A549 (cell line): ENCODE results near the gene SESN3. TPM values are rescaled to one million over a fixed set of nuclear protein-coding genes. Genes with fewer than 3 reads are reported as not detected.

Experiments
- ATAC-seq, 2 experiments: fragments of 200-7000 bp in 1 of 2; fragments of >200 bp in 1 of 2; cut with Nextera tagmentation in 1 of 2; cut with Tn5 transposase in 1 of 2; 3 replicates each; pipeline versions ENCODE4 v1.8.0 to v1.9.1; 2018 to 2020; ENCODE audit warnings: mild to moderate bottlenecking in 1 of 2, moderate library complexity in 1 of 2
- CTCF ChIA-PET: fragments of 300-600 bp; sonication (Branson Sonifier 250); formaldehyde crosslinking; extraction: SDS; loops from one replicate; lab custom pipeline; 2021; ENCODE audit warnings: antibody characterized with exemption, inconsistent platforms; lab: Yijun Ruan, JAX
- POLR2A ChIA-PET: fragments of 350-600 bp; formaldehyde crosslinking; extraction: SDS; loops from one replicate; lab custom pipeline; 2021; ENCODE audit warnings: antibody characterized with exemption, inconsistent platforms; lab: Yijun Ruan, JAX
- DNase-seq, 2 experiments: peaks; one replicate each; pipeline versions ENCODE4 v3.0.0 to v3.0.0-alpha.2; 2011 to 2016; ENCODE audit warnings: low read depth in 1 of 2, low spot score in 1 of 2
- FAIRE-seq: peaks from 2 replicates; lab custom pipeline; 2011; peaks lifted over from hg19 to GRCh38; lab: Jason Lieb, UNC
- H3K27ac ChIP-seq, 2 experiments: fragments of >200 bp; sonication (Bioruptor Twin); formaldehyde crosslinking; 3 replicates each; pipeline ENCODE4 v1.5.1; 2016 to 2017
- H3K4me1 ChIP-seq: fragments of >200 bp; sonication (Bioruptor Twin); formaldehyde crosslinking; 3 replicates; pipeline ENCODE4 v1.6.1; 2016
- H3K4me2 ChIP-seq: fragments of >200 bp; sonication (Bioruptor Twin); formaldehyde crosslinking; 3 replicates; pipeline ENCODE4 v1.6.1; 2016
- H3K4me3 ChIP-seq: fragments of >200 bp; sonication (Bioruptor Twin); formaldehyde crosslinking; 3 replicates; pipeline ENCODE4 v1.5.1; 2016
- H3K9me3 ChIP-seq: fragments of >200 bp; sonication (Bioruptor Twin); formaldehyde crosslinking; 3 replicates; pipeline ENCODE4 v1.6.1; 2016
- BCL3 ChIP-seq: fragments of >200 bp; sonication (Bioruptor Twin); formaldehyde crosslinking; IDR thresholded peaks from 3 replicates; pipeline ENCODE4 v1.6.1; 2016
- FOXS1 ChIP-seq: fragments of 250-450 bp; sonication (Bioruptor Pico); IDR thresholded peaks from 2 replicates; pipeline ENCODE4 v1.5.0; 2020; ENCODE audit warnings: mild to moderate bottlenecking, moderate library complexity
- HDAC2 ChIP-seq: fragments of 200-600 bp; sonication (generic); IDR thresholded peaks from 2 replicates; pipeline ENCODE4 v1.6.1; 2016
- KDM1A ChIP-seq: fragments of 200-600 bp; sonication (generic); IDR thresholded peaks from 2 replicates; pipeline ENCODE4 v1.6.1; 2016; ENCODE audit warnings: low read depth, mild to moderate bottlenecking
- MAZ ChIP-seq: fragments of 150-350 bp; IDR thresholded peaks from 2 replicates; pipeline ENCODE4 v1.6.1; 2014; ENCODE audit warnings: antibody characterized with exemption, low read depth, low read length, borderline replicate concordance
- REST ChIP-seq: fragments of 200-600 bp; sonication (generic); IDR thresholded peaks from 2 replicates; pipeline ENCODE4 v1.6.1; 2016; ENCODE audit warnings: antibody characterized with exemption, mild to moderate bottlenecking, moderate library complexity
- TP53 ChIP-seq: fragments of 250-450 bp; sonication (Bioruptor Pico); IDR thresholded peaks from 2 replicates; pipeline ENCODE4 v1.5.0; 2021; ENCODE audit warnings: mild to moderate bottlenecking, moderate library complexity
- ZNF302 ChIP-seq: fragments of 250-450 bp; sonication (Bioruptor Pico); IDR thresholded peaks from 2 replicates; pipeline ENCODE4 v1.9.0; 2021; ENCODE audit warnings: inconsistent platforms, mild to moderate bottlenecking, moderate library complexity
- ZSCAN20 ChIP-seq: fragments of 250-450 bp; sonication (Bioruptor Pico); IDR thresholded peaks from 2 replicates; pipeline ENCODE4 v1.8.0; 2022; ENCODE audit warnings: mild to moderate bottlenecking, moderate library complexity
- WGBS: methylation state at CpG from one replicate; pipeline ENCODE4 v1.1.6; 2017; ENCODE audit errors: missing lambda C conversion rate; 5-methylcytosine and 5-hydroxymethylcytosine counted together
- polyA plus RNA-seq, 4 experiments: library from polyadenylated mRNA; depleted of rRNA in 3 of 4; stranded (reverse); fragments of >200 nt; fragmentation: RNase III in 1 of 4; extraction: RNeasy Plus Mini Kit Qiagen cat#74134 plus additional on column Dnase treatment in 1 of 4; gene quantifications; 2 replicates in 3 of 4; 3 replicates in 1 of 4; pipeline ENCODE4 v1.2.3, GENCODE V29; 2011 to 2017

The SESN3 gene
- polyA plus RNA-seq, 2 of the 4 experiments (the other 2 are of a cell fraction), result 0.35 to 3.6 TPM

GRCh38 chr11:95119361-95120060 lies 111.5 kb downstream of the SESN3 start:
- no peak for ATAC-seq
- ChIA-PET CTCF (no interaction called here), POLR2A (no interaction called here)
- Histone ChIP-seq H3K4me2 (no peak overlapping the region), H3K4me3 (no peak overlapping the region), H3K9me3 (no peaks in the 10 kb centered on the region), H3K27ac (no peak overlapping the region), H3K4me1 (no peaks in the 10 kb centered on the region)
- WGBS, result 70% methylated on average over 2 of the region's 2 CpGs
- no peak for TF ChIP-seq TP53
- no peak for TF ChIP-seq REST
- no peak for TF ChIP-seq MAZ
- no peak for TF ChIP-seq HDAC2
- TF ChIP-seq FOXS1 (CRISPR knock-in tag), result no peak
- TF ChIP-seq ZSCAN20 (CRISPR knock-in tag), result no peak
- no peak for TF ChIP-seq ZNF302
- no peak for TF ChIP-seq BCL3
- TF ChIP-seq KDM1A, result no peak
- no peak for FAIRE-seq
- no peak for DNase-seq

- WGBS, result 8% methylated on average over 1 of the region's 1 CpG
- ATAC-seq (no peak), DNase-seq (no peak)
- H3K4me1 ChIP-seq, result no peaks in the 10 kb centered on the region
- CTCF ChIA-PET, result no interaction called here
- H3K27ac ChIP-seq, result no peak overlapping the region
- H3K4me3 ChIP-seq, result no peak overlapping the region
- POLR2A ChIA-PET, result no interaction called here
- TF ChIP-seq BCL3, result no peak
- TF ChIP-seq, all 56 proteins: peak for 0
- no peak for FAIRE-seq
- Histone ChIP-seq H3K9me3 (no peaks in the 10 kb centered on the region), H3K4me2 (no peak overlapping the region)
These were observed 115.4 kb downstream of the SESN3 start for GRCh38 chr11:95115597-95115996.

Other genes with a start within 250 kb of the SESN3 start
- not detected in 2 replicates for gene KDM4E, start 205.9 kb downstream of the SESN3 start, polyA plus RNA-seq (2011; rRNA removed)
- not detected in 3 replicates for gene KDM4E, start 205.9 kb downstream of the SESN3 start, polyA plus RNA-seq (2017; fragmentation: RNase III; extraction: RNeasy Plus Mini Kit Qiagen cat#74134 plus additional on column Dnase treatment)
- not detected in 2 replicates for gene KDM4F, start 181.8 kb downstream of the SESN3 start, polyA plus RNA-seq (2011; rRNA removed)
- gene KDM4F, start 181.8 kb downstream of the SESN3 start, polyA plus RNA-seq (2017; fragmentation: RNase III; extraction: RNeasy Plus Mini Kit Qiagen cat#74134 plus additional on column Dnase treatment), result not detected in 3 replicates
- 27.6 and 30.2 TPM in 2 replicates for gene SRSF8, start 164.3 kb downstream of the SESN3 start, polyA plus RNA-seq (2011; rRNA removed)
- 15.1 to 16.7 TPM (median 15.5 TPM) in 3 replicates for gene SRSF8, start 164.3 kb downstream of the SESN3 start, polyA plus RNA-seq (2017; fragmentation: RNase III; extraction: RNeasy Plus Mini Kit Qiagen cat#74134 plus additional on column Dnase treatment)
- 8.1 and 8.3 TPM in 2 replicates for gene ENDOD1, start 141.4 kb downstream of the SESN3 start, polyA plus RNA-seq (2011; rRNA removed)
- gene ENDOD1, start 141.4 kb downstream of the SESN3 start, polyA plus RNA-seq (2017; fragmentation: RNase III; extraction: RNeasy Plus Mini Kit Qiagen cat#74134 plus additional on column Dnase treatment), result 8.0 to 8.8 TPM (median 8.6 TPM) in 3 replicates